HCT116 (cell line): ENCODE measurements around the gene AHI1. TPM values are rescaled to one million over a fixed set of nuclear protein-coding genes. Genes with fewer than 3 reads are reported as not detected.

Experiments used
- ATAC-seq: fragments of 200-7000 bp; cut with Tn5 transposase; 2 replicates; pipeline ENCODE4 v1.9.1; 2020; ENCODE audit warnings: mild to moderate bottlenecking, moderate library complexity
- BruUV-seq: library from RNA; stranded (reverse); fragments of 400-500 nt; replicated peaks from 2 replicates; lab custom pipeline; 2021; lab: Mats Ljungman, UMichigan
- CTCF ChIA-PET: fragments of 300-600 bp; sonication (Branson Sonifier 250); formaldehyde crosslinking; loops from one replicate; lab custom pipeline; 2021; ENCODE audit warnings: antibody characterized with exemption; lab: Charles Lee
- POLR2A ChIA-PET: fragments of 300-600, 350-600 bp; sonication (Branson Sonifier 250); formaldehyde crosslinking; loops from one replicate; lab custom pipeline; 2021; ENCODE audit warnings: antibody characterized with exemption; lab: Charles Lee
- RAD21 ChIA-PET, 2 experiments: fragments of 300-600 bp; sonication (Branson Sonifier 250); formaldehyde crosslinking; loops; one replicate each; lab custom pipeline; 2023; ENCODE audit warnings: low total read pairs in 2 of 2; ENCODE audit not compliant: uncharacterized antibody in 2 of 2, unreplicated experiment in 2 of 2, low non-redundant PET in 1 of 2; lab: Charles Lee
- DNase-seq: peaks from one replicate; pipeline ENCODE4 v3.0.0-alpha.2; 2010; ENCODE audit warnings: low read depth, low spot score
- H2AFZ ChIP-seq: fragments of 200-600 bp; shearing (Covaris generic), sonication (generic); 2 replicates; pipeline ENCODE4 v1.6.1; 2017; ENCODE audit warnings: low read depth, mixed run types, mixed read lengths, antibody characterized with exemption, low read length; ENCODE audit not compliant: poor library complexity, severe bottlenecking
- H3K27ac ChIP-seq: 2 replicates; pipeline ENCODE4 v1.5.1; 2012; ENCODE audit warnings: low read depth, low read length
- H3K27me3 ChIP-seq: fragments of 200-600 bp; sonication (generic); 2 replicates; pipeline ENCODE4 v1.6.1; 2016; ENCODE audit warnings: mixed run types, low read length, mixed read lengths; ENCODE audit not compliant: insufficient read depth
- H3K36me3 ChIP-seq, 2 experiments: fragments of 200-500 bp in 1 of 2; fragments of 200-600 bp in 1 of 2; sonication (Bioruptor generic) in 1 of 2; sonication (generic) in 1 of 2; 2 replicates each; pipeline versions ENCODE4 v1.5.1 to v1.6.1; 2014 to 2016; ENCODE audit warnings: low read length in 2 of 2, inconsistent platforms in 1 of 2, mixed read lengths in 1 of 2, mixed run types in 1 of 2; ENCODE audit not compliant: insufficient read depth in 2 of 2, control insufficient read depth in 1 of 2
- H3K4me1 ChIP-seq, 2 experiments: fragments of 200-600 bp in 1 of 2; sonication (generic) in 1 of 2; 2 replicates each; pipeline versions ENCODE4 v1.5.1 to v1.6.1; 2012 to 2017; ENCODE audit warnings: low read length in 2 of 2, inconsistent platforms in 1 of 2, mild to moderate bottlenecking in 1 of 2, mixed read lengths in 1 of 2, mixed run types in 1 of 2, moderate library complexity in 1 of 2; ENCODE audit not compliant: insufficient read depth in 2 of 2, control insufficient read depth in 1 of 2
- H3K4me2 ChIP-seq: fragments of 200-600 bp; sonication (generic); 2 replicates; pipeline ENCODE4 v1.6.1; 2017; ENCODE audit warnings: mixed run types, low read length, mixed read lengths
- H3K4me3 ChIP-seq, 2 experiments: fragments of 200-600 bp in 1 of 2; sonication (generic) in 1 of 2; replicated peaks in 1 of 2; 2 replicates each; pipeline ENCODE4 v1.5.1; 2011 to 2016; ENCODE audit warnings: low read length in 2 of 2, control low read depth in 1 of 2, low read depth in 1 of 2, mild to moderate bottlenecking in 1 of 2, mixed read lengths in 1 of 2, mixed run types in 1 of 2
- H3K79me2 ChIP-seq: fragments of 200-600 bp; sonication (generic); 2 replicates; pipeline ENCODE4 v1.6.1; 2017; ENCODE audit warnings: mild to moderate bottlenecking, mixed run types, low read length, moderate library complexity, mixed read lengths; ENCODE audit not compliant: insufficient read depth
- H3K9ac ChIP-seq: fragments of 200-600 bp; sonication (generic); 2 replicates; pipeline ENCODE4 v1.6.1; 2016; ENCODE audit warnings: low read length, mixed read lengths
- H3K9me2 ChIP-seq: fragments of 200-600 bp; sonication (generic), shearing (Covaris generic); 2 replicates; pipeline ENCODE4 v1.6.1; 2017; ENCODE audit warnings: mixed run types, mild to moderate bottlenecking, moderate library complexity; ENCODE audit not compliant: insufficient read depth
- H3K9me3 ChIP-seq, 2 experiments: fragments of 200-500 bp in 1 of 2; fragments of 200-600 bp in 1 of 2; sonication (Bioruptor generic) in 1 of 2; sonication (generic) in 1 of 2; 2 replicates each; pipeline ENCODE4 v1.6.1; 2014 to 2017; ENCODE audit warnings: low read length in 2 of 2, mixed read lengths in 2 of 2, inconsistent platforms in 1 of 2, low read depth in 1 of 2, mild to moderate bottlenecking in 1 of 2, mixed run types in 1 of 2, moderate library complexity in 1 of 2; ENCODE audit not compliant: control insufficient read depth in 1 of 2, insufficient read depth in 1 of 2
- H4K20me1 ChIP-seq: fragments of 200-600 bp; sonication (generic), shearing (Covaris generic); 2 replicates; pipeline ENCODE4 v1.6.1; 2017; ENCODE audit warnings: mixed run types, mild to moderate bottlenecking, moderate library complexity; ENCODE audit not compliant: insufficient read depth
- ATF3 ChIP-seq: IDR thresholded peaks from 2 replicates; pipeline ENCODE4 v1.6.1; 2012
- EGR1 ChIP-seq: IDR thresholded peaks from 2 replicates; pipeline ENCODE4 v1.6.1; 2012; ENCODE audit warnings: low read depth
- EZH2phosphoT487 ChIP-seq: fragments of 200-600 bp; IDR thresholded peaks from 2 replicates; pipeline ENCODE4 v1.6.1; 2018; ENCODE audit warnings: antibody characterized with exemption, borderline replicate concordance
- FOSL1 ChIP-seq: IDR thresholded peaks from 2 replicates; pipeline ENCODE4 v1.6.1; 2012; ENCODE audit warnings: low read depth
- TCF7L2 ChIP-seq: IDR thresholded peaks from 2 replicates; pipeline ENCODE4 v1.7.0; 2011; ENCODE audit warnings: borderline replicate concordance, inconsistent platforms; ENCODE audit not compliant: insufficient read depth, insufficient read length; ENCODE audit errors: extremely low read depth
- ZNF274 ChIP-seq: fragments of 200-500 bp; sonication (Bioruptor generic); IDR thresholded peaks from 2 replicates; pipeline ENCODE4 v1.6.1; 2014; ENCODE audit warnings: mild to moderate bottlenecking, low read depth, low read length, inconsistent platforms
- intact Hi-C: fragments of 100-400 bp; cut with micrococcal nuclease; formaldehyde crosslinking; loops from 2 replicates; pipeline ENCODE4 v1.10.0; 2022
- total RNA-seq: library from RNA; stranded (reverse); gene quantifications from one replicate; pipeline ENCODE4 v1.2.1, GENCODE V29; 2021; ENCODE audit not compliant: unreplicated experiment
- TF ChIP-seq, protein P1 (sequence below): IDR thresholded peaks from 2 replicates; pipeline ENCODE4 v1.6.1; 2011; ENCODE audit warnings: mild to moderate bottlenecking, low read length, moderate library complexity; ENCODE audit not compliant: insufficient replicate concordance; ENCODE audit errors: extremely low read depth
- TF ChIP-seq, protein P2 (sequence below): IDR thresholded peaks from 2 replicates; pipeline ENCODE4 v1.6.1; 2012

AHI1 gene
- total RNA-seq, 1 experiment from 2014 or later = 29.6 TPM

GRCh38 chr6:135426833-135427232 lies 70.7 kb downstream of the AHI1 start (continued):
- TF ChIP-seq ZNF274 (no peak), EGR1 (no peak), ATF3 (no peak), EZH2phosphoT487 (no peak)

GRCh38 chr6:135424385-135424784 lies 73.2 kb downstream of the AHI1 start:
- H4K20me1 ChIP-seq = 0 out of 2 replicates have a peak, but pooled peaks cover 5% of the 10 kb centered on the region
- BruUV-seq = no TSS peak
- ChIA-PET POLR2A (no interaction called here), CTCF (interaction anchor here (0.9 to 1.6 kb wide), 2 partner anchors 280 to 422 kb away, joined by 3 to 6 read pairs; no protein-coding TSS in a partner anchor), RAD21 (no interaction called here)
- no peak overlapping the region for H3K4me3 ChIP-seq
- no peaks in the 10 kb centered on the region; a peak in 1 of 4 replicates for H3K36me3 ChIP-seq
- H3K79me2 ChIP-seq = no peaks in the 10 kb centered on the region
- intact Hi-C loops = no loop called here
- no peaks in the 10 kb centered on the region for H3K4me1 ChIP-seq
- no peak for DNase-seq
- H3K27me3 ChIP-seq = no peaks in the 10 kb centered on the region
- H3K9ac ChIP-seq = no peak overlapping the region
- ATAC-seq = no peak
- H2AFZ ChIP-seq = no peak overlapping the region
- H3K4me2 ChIP-seq = no peak overlapping the region
- H3K9me3 ChIP-seq = no peaks in the 10 kb centered on the region
- TF ChIP-seq, protein P1, sequence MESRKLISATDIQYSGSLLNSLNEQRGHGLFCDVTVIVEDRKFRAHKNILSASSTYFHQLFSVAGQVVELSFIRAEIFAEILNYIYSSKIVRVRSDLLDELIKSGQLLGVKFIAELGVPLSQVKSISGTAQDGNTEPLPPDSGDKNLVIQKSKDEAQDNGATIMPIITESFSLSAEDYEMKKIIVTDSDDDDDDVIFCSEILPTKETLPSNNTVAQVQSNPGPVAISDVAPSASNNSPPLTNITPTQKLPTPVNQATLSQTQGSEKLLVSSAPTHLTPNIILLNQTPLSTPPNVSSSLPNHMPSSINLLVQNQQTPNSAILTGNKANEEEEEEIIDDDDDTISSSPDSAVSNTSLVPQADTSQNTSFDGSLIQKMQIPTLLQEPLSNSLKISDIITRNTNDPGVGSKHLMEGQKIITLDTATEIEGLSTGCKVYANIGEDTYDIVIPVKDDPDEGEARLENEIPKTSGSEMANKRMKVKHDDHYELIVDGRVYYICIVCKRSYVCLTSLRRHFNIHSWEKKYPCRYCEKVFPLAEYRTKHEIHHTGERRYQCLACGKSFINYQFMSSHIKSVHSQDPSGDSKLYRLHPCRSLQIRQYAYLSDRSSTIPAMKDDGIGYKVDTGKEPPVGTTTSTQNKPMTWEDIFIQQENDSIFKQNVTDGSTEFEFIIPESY = no peak
- TF ChIP-seq TCF7L2 = no peak
- TF ChIP-seq EGR1 = no peak
- TF ChIP-seq, protein P2, sequence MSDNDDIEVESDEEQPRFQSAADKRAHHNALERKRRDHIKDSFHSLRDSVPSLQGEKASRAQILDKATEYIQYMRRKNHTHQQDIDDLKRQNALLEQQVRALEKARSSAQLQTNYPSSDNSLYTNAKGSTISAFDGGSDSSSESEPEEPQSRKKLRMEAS = no peak
- TF ChIP-seq ATF3 = no peak
- TF ChIP-seq FOSL1 = no peak
- H3K27ac ChIP-seq = no peak overlapping the region
- H3K9me2 ChIP-seq = no peaks in the 10 kb centered on the region
